CMK (cell line): ENCODE measurements around the gene IRF4.
"Not testable (repeated sequence)": the region's sequence is repeated elsewhere in the genome, so short reads cannot be mapped to it uniquely, and the experiment has no call there.

Experiments
- DNase-seq: peaks from one replicate; pipeline ENCODE4 v3.0.0-alpha.2; 2010; ENCODE audit warnings: low read depth

The IRF4 gene

GRCh38 chr6:366389-367297, 24.9 kb upstream of the IRF4 start:
- no peak for DNase-seq

DNA sequence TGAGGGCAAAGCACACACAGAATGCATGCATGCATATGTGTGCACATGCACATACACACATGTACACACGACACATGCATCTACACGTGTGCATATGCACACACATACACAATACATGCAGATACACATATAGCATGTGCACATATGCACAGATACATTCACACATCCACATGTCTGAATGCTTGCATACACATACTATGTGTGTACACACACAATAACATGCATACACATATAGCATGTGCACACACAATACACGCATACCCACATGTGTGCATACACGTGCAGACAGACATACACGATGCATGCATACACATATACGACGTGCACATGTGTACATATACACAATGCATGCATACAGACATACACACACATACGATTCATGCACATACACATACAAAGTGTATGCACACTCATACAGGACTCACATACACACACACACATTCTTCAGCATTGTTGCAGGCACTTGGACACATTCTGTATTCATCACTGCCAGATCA, 24.2 kb upstream of the IRF4 start:
- DNase-seq, result no peak

DNA sequence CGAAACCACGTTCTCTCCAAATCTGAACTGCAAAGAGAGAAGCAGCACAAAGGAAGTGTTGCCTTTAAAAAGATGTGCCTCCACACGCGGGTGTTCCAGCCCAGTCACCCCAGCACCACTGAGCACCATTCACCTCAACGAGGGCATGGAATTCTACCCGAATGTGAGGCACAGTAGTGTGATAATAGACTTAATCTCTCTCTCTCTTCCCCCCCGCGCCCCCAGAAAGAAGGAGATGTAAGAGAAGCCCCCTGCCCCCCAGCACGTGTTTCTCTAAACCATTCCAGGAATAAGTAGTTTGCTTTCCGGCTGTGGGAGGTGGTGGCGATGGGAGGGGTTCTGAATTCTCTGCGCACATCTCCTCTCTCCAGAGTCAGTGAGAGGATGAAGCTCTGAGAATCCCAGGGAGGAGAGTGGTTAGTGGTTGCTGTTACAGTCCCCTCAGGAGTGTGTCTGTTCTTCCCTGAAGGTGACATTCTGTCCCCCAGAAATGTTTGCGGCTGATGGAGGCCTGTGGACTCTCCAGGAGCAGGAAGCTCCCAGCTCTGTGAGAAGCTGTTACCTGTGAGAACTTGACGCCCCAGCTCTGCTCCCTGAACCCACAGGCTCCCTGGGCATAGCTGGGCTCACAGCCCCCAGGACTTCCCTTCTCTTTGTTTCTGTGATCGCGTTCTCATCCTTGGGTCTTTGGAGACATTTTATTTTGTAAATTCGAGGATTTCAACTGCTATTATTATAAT, 23.5 kb upstream of the IRF4 start:
- DNase-seq, result no peak

DNA sequence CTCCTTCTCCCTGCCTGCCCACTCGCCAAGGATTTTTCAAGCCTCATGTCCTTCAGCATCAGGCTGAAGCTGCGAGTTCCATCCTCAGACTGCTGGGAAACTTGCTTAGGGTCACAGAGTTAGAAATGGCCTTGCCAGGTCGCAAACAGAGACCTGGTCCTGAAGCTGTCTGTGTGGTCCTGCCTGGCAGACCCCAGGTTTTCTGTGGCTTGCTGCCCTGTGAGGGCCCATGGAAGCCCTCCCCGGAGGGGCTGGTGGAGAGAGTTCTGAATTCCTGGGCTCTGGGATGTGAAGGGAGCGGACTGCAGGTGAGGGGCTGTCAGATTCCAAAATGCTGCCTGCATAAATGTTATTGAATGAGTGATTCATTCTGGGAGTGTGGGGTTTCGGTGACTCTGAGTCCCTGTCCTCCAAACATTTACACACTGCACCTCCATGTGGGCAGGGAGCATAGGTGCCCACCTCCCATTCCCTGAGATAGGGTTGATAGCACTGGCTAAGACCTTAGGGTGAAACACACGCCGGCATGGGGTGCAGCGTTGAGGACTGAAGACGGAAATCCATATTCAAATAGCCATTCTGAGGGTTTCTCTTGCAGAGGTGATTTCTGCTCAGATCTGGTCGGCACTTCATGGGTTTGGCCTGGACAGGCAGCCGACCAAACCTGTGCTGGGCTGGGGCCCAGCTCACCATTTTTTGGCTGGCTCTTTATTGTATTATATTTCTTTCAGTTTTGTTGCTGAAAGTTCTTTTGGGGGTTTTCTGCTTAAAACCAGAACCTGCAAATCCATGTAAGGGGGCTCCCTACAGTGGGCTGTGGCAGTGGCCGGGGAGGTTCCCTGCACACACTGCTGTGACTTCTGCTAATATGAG, 21.8 kb upstream of the IRF4 start:
- no peak for DNase-seq

DNA sequence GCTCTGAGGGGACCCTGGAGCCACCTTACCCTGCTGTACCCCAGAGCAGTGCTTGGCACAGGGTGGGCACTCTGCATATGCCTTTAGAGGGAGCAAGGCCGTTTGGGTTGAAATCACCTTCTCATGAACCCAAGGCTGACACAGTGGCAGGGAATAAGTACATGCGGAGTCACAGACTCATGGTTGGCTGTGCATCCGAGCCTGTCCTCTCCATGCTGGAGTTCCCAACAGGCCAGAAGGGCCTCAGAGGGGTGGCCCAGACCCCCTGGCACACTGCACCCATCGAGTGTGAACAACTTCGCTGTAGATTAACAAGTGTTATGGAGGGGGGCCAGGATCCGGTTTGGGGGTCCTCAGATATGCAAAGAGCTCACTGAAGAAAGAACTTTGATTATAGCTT, 21.0 kb upstream of the IRF4 start:
- no peak for DNase-seq

GRCh38 chr6:371851-372250, 19.7 kb upstream of the IRF4 start:
- DNase-seq, result not testable (repeated sequence)

DNA sequence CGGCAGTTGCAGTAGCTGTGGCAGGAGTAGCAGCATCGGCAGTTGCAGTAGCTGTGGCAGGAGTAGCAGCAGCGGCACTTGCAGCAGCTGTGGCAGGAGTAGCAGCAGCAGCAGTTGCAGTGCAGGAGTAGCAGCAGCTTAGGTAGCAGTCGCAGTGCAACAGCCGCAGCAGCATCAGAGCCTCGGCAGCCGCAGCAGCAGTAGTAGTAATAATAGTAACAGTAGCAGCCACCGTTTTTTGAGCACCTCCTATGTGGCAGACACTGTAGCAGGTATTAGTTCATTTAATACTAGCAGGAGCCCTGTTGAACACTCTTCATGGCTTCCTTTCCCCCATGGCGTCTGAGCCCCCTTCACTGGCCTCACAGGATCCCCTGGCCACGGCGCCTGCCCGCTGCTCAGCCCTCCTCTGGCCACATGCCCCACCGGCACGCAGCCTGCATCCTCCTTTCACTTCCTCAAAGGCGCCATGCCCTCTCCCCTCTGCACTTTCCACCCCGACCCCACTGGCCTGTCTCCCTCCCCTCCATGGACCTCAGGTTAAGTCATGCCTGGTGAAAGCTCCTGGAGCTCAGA, 19.1 kb upstream of the IRF4 start:
- no peak for DNase-seq

GRCh38 chr6:373031-373430, 18.5 kb upstream of the IRF4 start:
- DNase-seq, result no peak

- no peak for DNase-seq
Observed at GRCh38 chr6:373773-374724, 17.5 kb upstream of the IRF4 start.

GRCh38 chr6:374956-375355, 16.6 kb upstream of the IRF4 start:
- DNase-seq, result no peak

DNA sequence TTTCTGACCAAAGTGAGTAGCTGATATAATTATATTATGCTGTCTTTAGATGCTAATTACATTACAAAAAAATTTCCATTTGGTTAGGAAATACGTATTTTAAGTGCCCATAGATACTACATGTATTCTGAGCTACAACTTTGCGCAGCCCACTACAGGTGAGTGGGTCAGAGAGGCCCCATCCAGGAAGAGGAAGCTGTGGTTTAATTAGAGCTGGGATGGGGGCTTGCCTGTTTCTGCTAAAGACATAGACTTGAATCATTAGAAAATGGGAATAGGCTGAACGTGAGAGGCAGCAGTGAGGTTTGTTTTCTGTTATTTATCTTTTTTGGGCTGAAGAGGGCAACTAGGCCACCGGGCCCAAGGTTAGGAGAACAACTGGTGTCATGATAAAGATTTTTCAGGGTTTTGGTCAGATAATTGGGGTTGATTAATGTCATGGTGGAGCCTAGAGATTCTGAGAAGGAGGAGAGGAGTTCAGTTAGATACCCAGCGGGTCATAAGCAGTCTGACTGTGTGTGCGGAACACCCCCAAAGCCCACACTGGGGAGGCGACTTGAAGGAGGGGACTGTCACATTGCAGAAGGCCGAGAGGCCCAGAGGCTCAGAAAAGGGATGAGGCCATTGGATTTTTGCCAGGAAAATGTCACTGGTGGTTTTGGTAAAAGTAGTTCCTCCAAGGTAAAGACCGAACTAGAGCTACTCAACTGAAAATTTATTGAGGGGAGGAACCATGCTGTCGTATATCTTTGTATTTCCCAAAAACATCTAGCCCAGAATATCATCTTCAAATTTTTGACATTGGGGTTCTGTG, 14.5 kb upstream of the IRF4 start:
- no peak for DNase-seq

GRCh38 chr6:377641-378020, 13.9 kb upstream of the IRF4 start:
- DNase-seq, result not testable (repeated sequence)

DNA sequence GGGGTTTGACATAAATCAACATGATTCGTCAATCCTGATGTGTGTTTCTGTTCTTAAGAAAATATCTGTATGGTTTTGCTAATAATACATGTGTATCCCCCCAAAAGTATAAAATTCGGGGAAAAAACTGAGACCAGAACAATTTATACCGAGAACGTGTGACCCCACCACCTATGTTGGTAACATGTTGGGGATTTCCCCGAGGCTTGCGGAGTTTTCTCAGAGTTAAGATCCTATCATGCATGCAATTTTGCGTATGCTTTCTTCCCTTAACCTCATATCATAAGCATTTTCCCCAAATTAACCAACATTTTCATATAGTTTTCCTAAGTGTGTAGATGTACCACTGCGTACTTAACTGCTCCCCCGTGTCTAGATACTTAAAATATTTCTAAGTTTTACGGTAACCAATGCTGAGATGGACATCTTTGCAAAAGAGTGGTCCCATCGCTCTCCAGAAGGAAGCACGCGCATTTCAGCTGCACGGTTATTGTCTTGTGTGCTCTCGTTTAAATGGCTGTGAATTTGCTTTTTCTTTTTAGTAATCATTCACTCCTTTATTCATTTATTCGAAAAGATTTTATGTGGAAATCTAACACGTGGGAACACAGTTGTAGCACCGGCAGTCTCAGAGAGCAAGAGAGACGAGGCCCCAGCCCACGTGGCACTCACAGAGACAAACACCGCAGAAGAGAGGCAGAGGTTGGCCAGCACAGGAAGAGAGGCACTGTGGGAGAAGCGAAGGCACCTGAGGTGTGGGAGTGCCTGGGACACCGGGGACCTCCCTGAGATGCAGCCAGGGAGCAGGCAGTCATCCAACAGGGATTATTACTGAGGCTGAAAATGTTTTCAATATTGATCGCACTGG, 13.2 kb upstream of the IRF4 start:
- no peak for DNase-seq

GRCh38 chr6:378958-379409, 12.6 kb upstream of the IRF4 start:
- DNase-seq, result no peak

- no peak for DNase-seq
Observed at GRCh38 chr6:379410-380181, 12.0 kb upstream of the IRF4 start.

- DNase-seq, result no peak
Observed at GRCh38 chr6:380234-381218, 11.0 kb upstream of the IRF4 start.
